Right renal cortex interstitium (tissue), 3 donors: Measurements from ENCODE around the gene C15orf39. TPM values are rescaled to one million over a fixed set of nuclear protein-coding genes. Genes with fewer than 3 reads are reported as not detected.
"Not testable (repeated sequence)": the region's sequence is repeated elsewhere in the genome, so short reads cannot be mapped to it uniquely, and the experiment has no call there.

ENCODE experiments used
- DNase-seq, 3 donors: peaks; one replicate each; pipeline ENCODE4 v3.0.0-alpha.2; 2013; ENCODE audit warnings: low read depth in 3 of 3, low spot score in 2 of 3
- polyA plus RNA-seq, 3 donors: library from polyadenylated mRNA; unstranded; fragments of 120-200 nt; gene quantifications; one replicate each; pipeline ENCODE4 v1.2.1, GENCODE V29; 2013; ENCODE audit not compliant: insufficient read length in 3 of 3

Gene C15orf39
- polyA plus RNA-seq, 3 donors, result 7.1 to 8.7 (median 7.6) TPM

DNA sequence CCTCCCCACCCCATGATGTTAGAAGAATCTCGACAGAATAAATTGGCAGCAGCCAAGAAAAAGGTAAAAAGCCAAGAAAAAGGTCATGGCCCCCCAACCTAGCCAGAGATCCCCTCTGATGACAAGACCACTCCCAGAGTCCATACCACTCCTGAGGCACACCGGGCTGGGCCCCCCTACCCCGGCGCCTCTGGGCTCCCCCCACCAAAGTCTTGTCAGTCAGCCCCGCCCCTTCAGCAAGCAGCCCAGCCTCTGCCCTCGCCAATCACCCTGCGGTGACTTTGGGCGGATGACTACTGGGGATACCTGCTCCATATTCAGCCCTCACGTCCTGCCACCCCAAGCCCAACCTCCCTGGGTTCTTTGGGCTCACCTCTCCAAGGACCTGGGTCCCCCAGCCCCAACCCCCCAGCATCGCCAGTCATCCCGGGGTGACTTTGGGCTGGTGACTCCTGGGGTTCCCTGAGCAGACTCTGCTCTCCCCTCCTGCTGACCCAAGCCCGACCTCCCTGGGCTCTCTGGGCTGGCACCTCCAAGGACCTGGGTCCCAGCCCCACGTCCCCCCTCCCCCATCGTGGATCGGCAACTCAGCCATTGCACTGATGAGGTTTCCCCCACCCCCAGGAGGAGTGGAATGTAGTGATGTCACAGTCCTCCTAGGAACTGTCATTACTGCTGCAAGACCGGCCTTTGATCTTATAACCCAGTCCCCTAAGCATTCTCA, 57.1 kb downstream of the C15orf39 start:
- DNase-seq, result not testable (repeated sequence)

- DNase-seq, result not testable (repeated sequence)
These were observed 58.2 kb downstream of the C15orf39 start for GRCh38 chr15:75259873-75260272.

Other genes with a start within 250 kb of the C15orf39 start
- 1 to 10 TPM; 2.0 to 2.5 (median 2.1) TPM for gene RPP25, start 245.1 kb upstream of the C15orf39 start, polyA plus RNA-seq
- gene SCAMP5, start 206.3 kb upstream of the C15orf39 start, polyA plus RNA-seq, result 10 to 100 TPM; 19.8 to 24.5 (median 21.6) TPM
- 10 to 100 TPM; 11.0 to 13.7 (median 13.7) TPM for gene PPCDC, start 178.3 kb upstream of the C15orf39 start, polyA plus RNA-seq
- gene GOLGA6C, start 56.5 kb downstream of the C15orf39 start, polyA plus RNA-seq, result not detected
- gene GOLGA6D, start 81.0 kb downstream of the C15orf39 start, polyA plus RNA-seq, result under 1 TPM in 1 of 3 donors, not detected in 2; 0.11 TPM
- gene COMMD4, start 134.2 kb downstream of the C15orf39 start, polyA plus RNA-seq, result 100 to 1,000 TPM in 1 of 3 donors, 10 to 100 TPM in 2; 85.8 to 101 (median 93.6) TPM
- gene NEIL1, start 145.2 kb downstream of the C15orf39 start, polyA plus RNA-seq, result 10 to 100 TPM; 12.4 to 15.1 (median 15.0) TPM
- 100 to 1,000 TPM in 2 of 3 donors, 10 to 100 TPM in 1; 79.2 to 112 (median 111) TPM for gene MAN2C1, start 166.7 kb downstream of the C15orf39 start, polyA plus RNA-seq
- gene SIN3A, start 249.8 kb downstream of the C15orf39 start, polyA plus RNA-seq, result 10 to 100 TPM; 58.8 to 63.7 (median 59.2) TPM